Uterus (tissue), 2 donors: ENCODE measurements around the gene DTD1.

Source experiments
- POLR2A ChIP-seq, 2 donors: fragments of 450-650 bp; IDR thresholded peaks; one replicate each; pipeline ENCODE4 v1.6.1; 2016; ENCODE audit warnings: antibody characterized with exemption in 2 of 2, mild to moderate bottlenecking in 1 of 2, moderate library complexity in 1 of 2
- TF ChIP-seq, protein P1 (sequence below), 4 experiments: fragments of 200-600 bp in 2 of 4; fragments of 450-650 bp in 2 of 4; sonication (generic) in 2 of 4; IDR thresholded peaks; one replicate each; pipeline ENCODE4 v1.5.1; 2016 to 2019; ENCODE audit warnings: antibody characterized with exemption in 4 of 4, mild to moderate bottlenecking in 2 of 4, moderate library complexity in 1 of 4

DNA sequence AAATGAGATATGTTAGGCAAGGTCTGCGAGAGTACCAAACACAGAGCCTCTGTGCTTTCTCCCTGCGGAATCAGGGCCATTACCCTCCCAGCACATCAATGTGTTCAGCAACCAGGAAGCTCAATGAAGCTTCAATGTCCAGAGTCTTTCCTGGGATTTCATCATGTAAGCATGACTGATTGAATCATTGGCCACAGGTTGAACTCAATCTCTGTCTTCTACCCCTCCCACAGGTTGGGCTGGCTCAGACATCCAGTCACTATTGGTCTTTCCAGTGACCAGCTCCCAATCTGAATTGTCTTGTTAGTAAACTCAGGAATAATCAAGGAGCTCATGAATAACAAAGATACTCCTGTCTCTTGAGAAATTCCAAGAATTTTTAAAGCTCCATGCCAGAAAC, 2.7 kb upstream of the DTD1 start:
- TF ChIP-seq, protein P1, sequence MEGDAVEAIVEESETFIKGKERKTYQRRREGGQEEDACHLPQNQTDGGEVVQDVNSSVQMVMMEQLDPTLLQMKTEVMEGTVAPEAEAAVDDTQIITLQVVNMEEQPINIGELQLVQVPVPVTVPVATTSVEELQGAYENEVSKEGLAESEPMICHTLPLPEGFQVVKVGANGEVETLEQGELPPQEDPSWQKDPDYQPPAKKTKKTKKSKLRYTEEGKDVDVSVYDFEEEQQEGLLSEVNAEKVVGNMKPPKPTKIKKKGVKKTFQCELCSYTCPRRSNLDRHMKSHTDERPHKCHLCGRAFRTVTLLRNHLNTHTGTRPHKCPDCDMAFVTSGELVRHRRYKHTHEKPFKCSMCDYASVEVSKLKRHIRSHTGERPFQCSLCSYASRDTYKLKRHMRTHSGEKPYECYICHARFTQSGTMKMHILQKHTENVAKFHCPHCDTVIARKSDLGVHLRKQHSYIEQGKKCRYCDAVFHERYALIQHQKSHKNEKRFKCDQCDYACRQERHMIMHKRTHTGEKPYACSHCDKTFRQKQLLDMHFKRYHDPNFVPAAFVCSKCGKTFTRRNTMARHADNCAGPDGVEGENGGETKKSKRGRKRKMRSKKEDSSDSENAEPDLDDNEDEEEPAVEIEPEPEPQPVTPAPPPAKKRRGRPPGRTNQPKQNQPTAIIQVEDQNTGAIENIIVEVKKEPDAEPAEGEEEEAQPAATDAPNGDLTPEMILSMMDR (IDR thresholded peaks at IDR 0.05): no peak
- TF ChIP-seq POLR2A (IDR thresholded peaks at IDR 0.05): no peak
